Colonic mucosa (tissue), 4 donors: ENCODE data around the gene MYO7A. TPM values are rescaled to one million over a fixed set of nuclear protein-coding genes. Genes with fewer than 3 reads are reported as not detected.
A peak's percentile ranks its signal among the peaks of the same experiment; 100 is the strongest.

Source experiments
- DNase-seq: peaks from one replicate; pipeline ENCODE4 v3.0.0-alpha.2; 2020
- H3K27ac ChIP-seq: fragments of 200-600 bp; one replicate; pipeline ENCODE4 v1.8.0; 2021
- H3K27me3 ChIP-seq: fragments of 200-600 bp; one replicate; pipeline ENCODE4 v1.8.0; 2021
- H3K36me3 ChIP-seq: fragments of 200-600 bp; one replicate; pipeline ENCODE4 v1.8.0; 2021
- H3K4me1 ChIP-seq: fragments of 200-600 bp; one replicate; pipeline ENCODE4 v1.8.0; 2021; ENCODE audit warnings: mild to moderate bottlenecking
- H3K4me3 ChIP-seq: fragments of 200-600 bp; one replicate; pipeline ENCODE4 v1.8.0; 2021
- H3K9ac ChIP-seq, 2 donors: one replicate each; pipeline ENCODE4 v1.7.0; 2013; ENCODE audit warnings: control low read depth in 2 of 2, low read depth in 2 of 2, low read length in 2 of 2
- H3K9me3 ChIP-seq: fragments of 200-600 bp; one replicate; pipeline ENCODE4 v1.8.0; 2021
- intact Hi-C: fragments of 100-400 bp; cut with DNase I; formaldehyde crosslinking; loops from one replicate; pipeline ENCODE4 v1.14.1; 2022
- total RNA-seq, 2 donors: library from RNA; stranded (reverse); fragmentation: NEBNext Ultra II Directional in 1 of 2; extraction: Animal tissue kit (Norgen Biotek cat#: 25700) in 1 of 2; gene quantifications; one replicate each; pipeline ENCODE4 v1.2.1, GENCODE V29; 2021
- TF ChIP-seq, protein P1 (sequence below): fragments of 200-600 bp; IDR thresholded peaks from one replicate; pipeline ENCODE4 v1.8.0; 2022; ENCODE audit warnings: antibody characterized with exemption, mild to moderate bottlenecking
- donor health status: healthy.
- donor health status: DM: no; HTN: no; CAD: no.
- donor health status: DM: no; HTN: no; CAD: no.

Gene MYO7A
- total RNA-seq, 2 donors from 2014 or later: 3.8 to 4.1 TPM

DNA sequence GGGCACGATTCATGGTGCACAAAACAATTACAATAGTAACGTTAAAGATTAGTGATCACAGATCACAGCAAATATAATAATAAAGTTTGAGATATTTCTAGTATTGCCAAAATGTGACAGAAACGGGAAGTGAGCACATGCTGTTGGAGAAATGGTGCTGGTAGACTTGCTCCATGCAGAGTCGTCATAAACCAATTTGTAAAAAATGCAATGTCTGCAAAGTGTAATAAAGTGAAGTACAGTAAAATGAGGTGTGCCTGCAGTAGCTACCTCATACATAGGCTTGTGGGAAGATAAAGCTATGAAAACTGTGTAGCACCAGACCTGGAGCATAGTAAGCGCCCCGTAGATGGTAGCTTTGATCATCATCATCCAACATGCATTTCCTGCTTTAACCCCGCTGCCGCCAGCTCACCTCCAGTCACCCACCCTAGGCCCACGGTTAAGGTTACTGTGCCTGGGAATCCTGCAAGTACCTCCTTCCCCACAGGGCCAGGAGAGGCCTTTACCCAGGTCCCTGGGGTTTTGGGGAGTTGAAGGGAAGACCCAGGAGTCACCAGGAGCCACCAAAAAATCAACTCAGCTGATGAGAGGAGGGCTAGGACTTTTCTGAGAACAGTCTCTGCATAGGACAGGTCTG lies 59.2 kb downstream of the MYO7A start:
- peaks cover 9% of the 10 kb centered on the region for H3K4me1 ChIP-seq
- no peak overlapping the region for H3K4me3 ChIP-seq
- peak overlapping the region; percentile 36 for H3K27ac ChIP-seq
- DNase-seq: no peak
- TF ChIP-seq, protein P1, sequence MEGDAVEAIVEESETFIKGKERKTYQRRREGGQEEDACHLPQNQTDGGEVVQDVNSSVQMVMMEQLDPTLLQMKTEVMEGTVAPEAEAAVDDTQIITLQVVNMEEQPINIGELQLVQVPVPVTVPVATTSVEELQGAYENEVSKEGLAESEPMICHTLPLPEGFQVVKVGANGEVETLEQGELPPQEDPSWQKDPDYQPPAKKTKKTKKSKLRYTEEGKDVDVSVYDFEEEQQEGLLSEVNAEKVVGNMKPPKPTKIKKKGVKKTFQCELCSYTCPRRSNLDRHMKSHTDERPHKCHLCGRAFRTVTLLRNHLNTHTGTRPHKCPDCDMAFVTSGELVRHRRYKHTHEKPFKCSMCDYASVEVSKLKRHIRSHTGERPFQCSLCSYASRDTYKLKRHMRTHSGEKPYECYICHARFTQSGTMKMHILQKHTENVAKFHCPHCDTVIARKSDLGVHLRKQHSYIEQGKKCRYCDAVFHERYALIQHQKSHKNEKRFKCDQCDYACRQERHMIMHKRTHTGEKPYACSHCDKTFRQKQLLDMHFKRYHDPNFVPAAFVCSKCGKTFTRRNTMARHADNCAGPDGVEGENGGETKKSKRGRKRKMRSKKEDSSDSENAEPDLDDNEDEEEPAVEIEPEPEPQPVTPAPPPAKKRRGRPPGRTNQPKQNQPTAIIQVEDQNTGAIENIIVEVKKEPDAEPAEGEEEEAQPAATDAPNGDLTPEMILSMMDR: no peak
- no peaks in the 10 kb centered on the region for H3K9me3 ChIP-seq
- H3K27me3 ChIP-seq: no peaks in the 10 kb centered on the region
- intact Hi-C loops: loop anchor here (5.0 kb wide), 1 partner anchor 140 kb away; no protein-coding TSS in a partner anchor
- H3K36me3 ChIP-seq: no peaks in the 10 kb centered on the region
- H3K9ac ChIP-seq: peak overlapping the region in 1 of 2 donors; percentile 19

DNA sequence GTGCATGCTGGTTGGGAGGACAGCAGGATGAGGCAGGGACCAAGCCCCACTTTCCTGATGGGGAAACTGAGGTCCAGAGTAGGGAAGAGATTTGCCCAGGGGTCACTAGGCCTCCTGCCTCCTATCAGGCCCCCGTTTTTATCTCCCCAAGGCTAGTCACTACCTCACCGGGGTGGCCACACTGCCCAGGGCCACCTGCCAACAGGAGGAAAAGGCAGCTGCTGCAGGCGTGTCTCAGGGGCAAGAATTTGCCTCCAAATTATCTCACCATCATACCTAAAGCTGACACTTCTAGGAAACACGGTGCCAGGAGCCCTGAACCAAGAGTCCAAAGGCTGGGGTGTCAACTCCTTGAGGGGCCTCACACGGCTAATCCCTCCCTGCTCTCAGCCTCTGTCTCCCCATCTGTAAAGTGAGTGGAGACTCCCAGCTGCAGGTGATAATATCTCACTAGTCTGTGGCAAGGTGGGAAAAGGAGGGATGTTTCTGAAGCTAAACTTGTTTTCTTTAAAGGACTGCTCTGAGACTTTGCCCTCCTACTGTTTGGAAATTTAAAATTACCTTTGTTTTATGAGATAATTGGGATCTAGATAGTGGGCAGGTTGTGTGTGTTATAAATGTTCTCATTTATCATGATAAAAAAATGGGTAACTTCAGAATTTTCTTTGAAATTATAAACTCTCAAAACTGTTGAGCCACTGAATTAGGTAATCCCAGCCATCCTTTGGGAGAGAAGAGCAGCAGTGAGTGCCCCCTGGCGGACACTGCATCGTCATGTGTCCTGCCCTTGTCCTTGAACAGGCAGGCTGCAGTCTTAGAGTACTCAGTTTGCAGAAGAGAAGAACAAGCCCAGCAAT lies 60.0 kb downstream of the MYO7A start:
- intact Hi-C loops: loop anchor here (2.0 to 5.0 kb wide), 2 partner anchors 61 to 141 kb away; no protein-coding TSS in a partner anchor
- TF ChIP-seq, protein P1: peak; percentile 85
- H3K4me3 ChIP-seq: no peak overlapping the region
- H3K4me1 ChIP-seq: peaks cover 9% of the 10 kb centered on the region
- H3K9ac ChIP-seq: peak overlapping the region in 1 of 2 donors; percentile 62
- no peaks in the 10 kb centered on the region for H3K9me3 ChIP-seq
- H3K27me3 ChIP-seq: no peaks in the 10 kb centered on the region
- peak; percentile 91 for DNase-seq
- H3K36me3 ChIP-seq: no peaks in the 10 kb centered on the region
- H3K27ac ChIP-seq: peak overlapping the region; percentile 36

DNA sequence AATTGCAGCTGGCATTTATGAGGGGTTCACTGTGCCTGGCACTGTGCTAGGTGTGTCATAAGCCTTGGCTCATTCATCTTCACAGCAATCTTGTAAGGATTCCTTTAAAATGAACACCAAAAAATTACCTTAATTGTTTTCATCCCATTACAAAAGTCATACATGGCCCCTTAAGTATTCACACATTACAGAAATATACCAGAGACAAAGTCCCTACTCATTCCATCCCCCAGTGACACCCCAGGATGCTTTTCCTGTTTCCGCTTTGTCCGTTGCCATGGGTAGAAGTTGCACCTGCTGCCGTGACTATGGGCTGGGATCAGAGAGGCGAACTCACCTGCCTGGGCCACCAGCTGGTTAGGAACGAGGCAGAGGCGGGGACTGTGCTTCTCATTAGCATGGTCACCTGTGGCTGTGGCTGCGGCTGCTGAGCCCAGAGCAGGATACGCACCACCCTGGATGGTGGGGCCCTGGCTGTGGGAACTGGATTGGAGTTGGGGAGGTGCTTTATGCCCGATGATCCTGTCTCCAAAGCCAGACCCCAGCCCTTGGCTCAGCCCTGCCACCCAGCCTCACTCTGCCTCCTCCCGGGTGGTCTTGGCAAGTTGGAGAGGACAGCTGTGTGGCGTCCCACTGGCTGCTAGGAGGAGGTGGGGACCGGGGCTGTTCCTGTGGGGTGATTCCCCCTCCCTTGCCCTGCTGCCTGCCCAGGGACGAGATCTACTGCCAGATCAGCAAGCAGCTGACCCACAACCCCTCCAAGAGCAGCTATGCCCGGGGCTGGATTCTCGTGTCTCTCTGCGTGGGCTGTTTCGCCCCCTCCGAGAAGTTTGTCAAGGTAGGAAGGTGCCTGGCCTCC lies 60.8 kb downstream of the MYO7A start:
- DNase-seq: peak; percentile 68
- no peak overlapping the region for H3K4me3 ChIP-seq
- H3K27ac ChIP-seq: no peak overlapping the region
- H3K27me3 ChIP-seq: no peaks in the 10 kb centered on the region
- intact Hi-C loops: loop anchor here (2.0 to 5.0 kb wide), 2 partner anchors 62 to 142 kb away; no protein-coding TSS in a partner anchor
- peaks cover 9% of the 10 kb centered on the region for H3K4me1 ChIP-seq
- no peaks in the 10 kb centered on the region for H3K9me3 ChIP-seq
- TF ChIP-seq, protein P1: no peak
- peak overlapping the region in 1 of 2 donors; percentile 62 for H3K9ac ChIP-seq
- H3K36me3 ChIP-seq: no peaks in the 10 kb centered on the region

DNA sequence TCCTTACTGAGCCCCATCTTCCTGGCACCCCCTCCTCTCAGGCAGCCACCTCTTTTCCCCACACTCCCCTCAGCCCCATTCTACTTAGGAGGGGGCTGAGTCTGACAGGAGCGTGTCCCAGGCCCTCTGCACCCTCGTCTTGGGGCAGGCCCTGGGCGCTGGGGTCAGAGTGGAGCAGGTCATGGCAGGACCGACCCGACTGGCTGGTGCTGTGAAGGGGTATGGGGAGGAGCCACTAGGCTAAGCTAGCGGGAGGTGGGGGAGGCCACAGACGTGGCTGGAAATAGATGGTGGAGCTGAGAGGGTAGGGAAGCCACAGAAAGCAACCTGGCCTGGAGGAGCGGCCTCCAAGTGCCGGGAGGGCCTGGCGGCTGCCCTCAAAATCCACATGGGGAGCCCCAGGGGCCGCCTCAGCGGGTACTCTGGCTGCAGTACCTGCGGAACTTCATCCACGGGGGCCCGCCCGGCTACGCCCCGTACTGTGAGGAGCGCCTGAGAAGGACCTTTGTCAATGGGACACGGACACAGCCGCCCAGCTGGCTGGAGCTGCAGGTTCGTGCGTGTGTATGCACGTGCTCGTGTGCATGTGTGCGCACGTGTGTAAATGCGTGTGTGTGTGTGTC lies 61.7 kb downstream of the MYO7A start:
- Histone ChIP-seq H3K27me3 (no peaks in the 10 kb centered on the region), H3K4me1 (peaks cover 9% of the 10 kb centered on the region), H3K9me3 (no peaks in the 10 kb centered on the region), H3K9ac (no peak overlapping the region), H3K36me3 (no peaks in the 10 kb centered on the region), H3K27ac (no peak overlapping the region), H3K4me3 (no peak overlapping the region)
- TF ChIP-seq, protein P1: no peak
- intact Hi-C loops: loop anchor here (2.0 to 5.0 kb wide), 3 partner anchors 63 to 433 kb away; no protein-coding TSS in a partner anchor
- no peak for DNase-seq
